GM19035 (cell line): ENCODE data around the gene APOL5.

Experiments
- ATAC-seq: cut with Tn5 transposase; IDR thresholded peaks from one replicate; pipeline ENCODE4 v1.9.1; 2021; ENCODE audit not compliant: unreplicated experiment

Gene APOL5

DNA sequence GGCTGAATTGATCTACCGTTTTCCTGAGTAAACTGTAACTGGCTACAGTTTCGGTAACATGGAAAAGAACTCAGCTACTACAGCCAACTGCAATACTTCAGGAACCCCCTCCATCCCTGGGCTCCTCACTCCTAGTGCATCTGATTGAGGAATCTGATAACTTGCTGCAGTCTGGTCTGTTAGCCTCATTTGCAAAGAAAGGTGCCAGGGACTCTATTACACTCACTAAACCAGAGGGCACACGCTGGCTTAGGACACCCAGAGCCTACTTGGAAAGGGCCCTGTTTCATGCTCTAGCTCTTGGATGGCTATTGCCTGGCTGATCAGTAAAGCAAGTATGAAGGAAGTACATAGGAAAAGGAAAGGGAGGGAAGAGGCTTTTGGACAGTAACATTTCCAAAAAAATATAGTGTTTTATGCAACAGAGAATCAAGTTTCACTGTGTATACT, 22.3 kb downstream of the APOL5 start:
- ATAC-seq = no peak

DNA sequence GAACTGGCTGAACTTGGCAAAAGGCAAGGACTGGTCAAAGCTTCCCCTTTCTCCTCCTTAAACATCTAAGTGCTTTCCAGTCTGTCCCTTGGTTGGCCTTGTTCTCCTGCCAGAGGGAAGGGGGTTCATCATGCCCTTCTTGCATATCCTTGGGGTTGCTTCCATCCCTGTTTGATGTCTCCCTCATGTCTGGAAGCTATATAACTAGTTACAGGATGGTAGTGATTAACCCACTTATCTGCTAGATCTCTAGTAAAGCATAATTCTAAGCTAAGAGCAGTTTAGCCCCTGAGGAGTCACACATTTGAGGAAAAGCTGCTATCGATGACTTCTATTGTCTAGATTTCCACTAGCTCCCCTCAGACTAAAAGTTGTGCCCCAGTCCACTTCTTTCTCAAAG, 22.9 kb downstream of the APOL5 start:
- ATAC-seq = no peak

- no peak for ATAC-seq
Observed at GRCh38 chr22:35742342-35743100, 24.8 kb downstream of the APOL5 start.

GRCh38 chr22:35743326-35743860, 25.7 kb downstream of the APOL5 start:
- ATAC-seq = no peak

DNA sequence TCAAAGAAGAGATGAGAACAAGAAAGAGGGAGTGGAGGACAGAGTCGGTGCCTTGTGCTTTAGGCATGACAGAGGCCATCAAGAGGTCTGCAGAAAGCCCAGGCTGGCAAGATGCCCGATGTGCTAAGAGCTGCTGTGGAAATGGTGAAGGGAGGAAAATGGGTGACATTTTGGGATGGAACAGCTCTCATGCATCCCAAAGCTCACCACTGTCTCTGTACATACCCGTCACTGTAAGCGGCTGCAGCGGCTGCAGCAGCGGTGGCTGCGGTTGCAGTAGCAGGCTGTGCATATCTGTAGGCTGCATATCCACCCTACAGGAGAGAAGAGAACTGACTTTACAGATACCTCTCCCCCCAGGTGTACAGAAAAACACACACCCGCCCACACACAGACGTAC, 28.6 kb downstream of the APOL5 start:
- no peak for ATAC-seq

DNA sequence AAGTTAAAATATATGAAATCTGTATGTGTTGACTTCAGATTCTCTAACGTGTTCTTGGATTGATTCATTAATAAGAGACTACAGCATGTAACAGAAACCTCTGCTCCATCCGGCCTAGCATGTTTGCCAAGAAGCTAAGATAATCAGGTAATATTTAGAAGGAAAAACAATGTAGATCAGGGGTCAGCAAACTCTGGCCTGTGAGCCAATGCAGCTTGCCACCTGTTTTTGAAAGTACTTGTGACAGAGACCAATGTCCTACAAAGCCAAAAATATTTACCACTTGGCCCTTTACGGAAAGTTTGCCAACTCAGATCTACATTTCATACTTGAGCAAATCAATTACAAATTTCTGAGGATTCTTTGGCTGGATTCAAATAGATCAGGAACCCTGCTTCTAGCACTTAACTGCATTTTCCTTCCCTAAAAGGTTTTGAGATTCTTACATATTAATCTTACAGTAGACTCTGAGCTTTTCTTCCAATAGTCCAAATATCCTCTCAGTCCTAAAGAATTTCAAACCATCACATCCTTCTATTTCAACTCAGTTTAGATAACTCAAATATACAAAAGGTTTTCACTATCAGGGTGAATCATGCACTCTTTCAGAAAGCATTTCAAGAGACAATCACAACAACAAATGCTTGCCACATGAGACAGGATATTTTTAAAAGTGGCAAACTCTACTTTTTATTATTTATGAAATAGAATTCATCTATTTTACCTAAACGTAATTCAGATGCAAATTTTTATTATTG, 29.5 kb downstream of the APOL5 start:
- no peak for ATAC-seq

GRCh38 chr22:35749808-35750207, 32.1 kb downstream of the APOL5 start:
- ATAC-seq = peak; percentile 70

DNA sequence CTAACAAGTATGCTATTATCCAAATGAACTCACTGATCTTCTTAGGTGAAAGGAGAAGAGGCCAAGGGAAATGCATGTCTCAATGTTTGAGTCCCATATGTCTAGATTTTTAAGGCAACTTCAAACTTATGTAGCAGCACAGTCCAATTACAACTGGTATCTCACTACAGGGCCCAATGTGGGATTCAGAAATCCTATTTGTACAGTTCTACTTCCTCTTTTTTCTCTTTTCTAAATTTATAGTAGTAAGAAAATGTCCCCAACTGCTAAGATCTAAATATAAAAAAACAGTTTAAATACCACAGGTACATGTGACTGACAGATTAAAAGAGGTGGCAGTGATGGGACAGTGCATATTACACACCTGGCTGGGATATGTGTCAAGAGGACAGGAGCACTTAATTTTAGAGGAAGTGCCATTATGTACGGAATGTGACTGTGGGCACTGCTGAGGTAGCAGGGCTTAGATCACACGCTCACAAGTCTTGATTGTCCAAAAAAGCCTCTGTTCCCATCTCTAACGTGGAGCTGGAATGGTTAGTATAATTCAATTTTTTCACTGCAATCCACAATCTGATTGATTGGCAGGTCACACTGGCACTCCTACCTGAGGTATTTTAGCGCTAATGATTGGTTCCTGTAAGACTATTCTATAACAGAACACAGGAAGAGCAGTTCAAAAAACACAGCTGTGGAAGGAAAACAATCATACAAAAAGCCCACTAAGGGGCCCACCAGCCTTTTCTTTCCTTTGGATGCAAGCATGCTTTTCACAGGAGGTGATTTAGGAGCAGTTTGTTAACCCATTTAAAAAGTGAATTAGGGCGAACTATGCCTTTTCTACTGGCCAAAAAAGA, 34.6 kb downstream of the APOL5 start:
- ATAC-seq = no peak

GRCh38 chr22:35752863-35753189, 35.2 kb downstream of the APOL5 start:
- ATAC-seq = no peak

- ATAC-seq = no peak
Observed at GRCh38 chr22:35754761-35755160, 37.1 kb downstream of the APOL5 start.

- ATAC-seq = no peak
Observed at GRCh38 chr22:35756722-35757121, 39.0 kb downstream of the APOL5 start.

DNA sequence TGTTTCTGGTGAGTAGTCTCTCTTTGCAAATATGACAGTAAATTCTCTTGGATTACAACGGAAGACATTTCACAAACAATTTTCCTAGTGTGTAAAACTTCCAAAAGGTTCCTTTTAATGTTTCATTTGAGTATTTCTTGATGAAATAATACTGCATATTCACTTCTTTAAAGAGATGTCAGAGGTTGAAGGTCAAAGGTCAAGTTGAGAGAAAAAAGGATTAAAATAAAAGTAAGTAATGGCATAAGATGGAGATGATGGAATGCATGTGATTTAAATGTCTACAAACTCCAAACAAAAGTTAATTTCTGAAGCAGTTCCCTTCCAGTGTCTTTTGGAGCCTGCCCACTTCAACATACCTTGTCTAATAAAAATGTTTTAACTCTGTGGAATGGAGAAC, 40.7 kb downstream of the APOL5 start:
- no peak for ATAC-seq

GRCh38 chr22:35761037-35761436, 43.4 kb downstream of the APOL5 start:
- no peak for ATAC-seq

- no peak for ATAC-seq
Observed at GRCh38 chr22:35766654-35767580, 49.2 kb downstream of the APOL5 start.

- no peak for ATAC-seq
Observed at GRCh38 chr22:35769974-35770373, 52.3 kb downstream of the APOL5 start.

DNA sequence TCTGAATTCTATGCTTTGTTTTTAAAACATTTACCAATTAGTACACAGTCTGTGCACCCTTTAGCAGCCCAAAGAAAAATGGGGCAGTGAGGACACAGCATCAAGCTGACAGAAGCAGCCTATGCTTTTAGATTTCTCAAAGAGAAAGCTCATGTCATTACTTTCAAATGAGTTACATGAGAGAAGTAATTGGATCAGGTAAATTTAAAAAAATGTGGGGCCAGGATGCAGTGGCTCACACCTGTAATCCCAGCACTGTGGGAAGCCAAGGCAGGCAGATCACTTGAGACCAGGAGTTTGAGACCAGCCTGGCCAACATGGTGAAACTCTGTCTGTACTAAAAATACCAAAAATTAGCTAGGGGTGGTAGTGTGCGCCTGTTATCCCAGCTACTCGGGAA, 57.7 kb downstream of the APOL5 start:
- no peak for ATAC-seq

DNA sequence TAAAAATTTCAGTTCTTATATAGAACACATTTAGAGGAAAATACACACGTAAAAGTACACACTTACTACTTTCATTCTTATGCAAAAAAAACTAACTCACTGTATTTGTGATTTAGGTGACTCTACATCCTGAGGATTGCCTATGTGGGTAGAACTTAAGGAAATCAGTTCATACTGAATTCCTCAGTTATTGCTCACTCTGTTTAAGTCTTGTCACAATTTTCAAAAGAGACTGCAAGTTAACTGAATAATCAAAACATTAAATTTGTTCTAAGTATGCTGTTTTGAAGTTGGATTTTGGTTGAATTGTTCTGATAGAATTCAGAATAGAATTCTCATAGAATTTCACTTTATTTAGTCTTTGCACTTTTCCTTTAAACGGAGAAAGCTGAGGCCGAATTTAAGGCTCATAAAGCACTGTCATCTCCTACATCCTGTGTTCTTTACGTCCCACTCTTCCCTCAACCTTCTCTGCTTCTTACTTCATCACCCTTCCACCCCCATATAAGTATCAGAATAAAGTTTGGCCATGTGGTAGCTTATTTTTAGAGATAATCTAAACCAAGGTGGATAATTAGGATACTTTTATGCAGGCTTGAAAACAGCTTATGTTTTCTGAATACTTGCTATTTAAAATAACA, 59.8 kb downstream of the APOL5 start:
- no peak for ATAC-seq
